Transverse colon (tissue), 4 donors: ENCODE data around the gene GSK3B. TPM values are rescaled to one million over a fixed set of nuclear protein-coding genes. Genes with fewer than 3 reads are reported as not detected.
"Not testable (repeated sequence)": the region's sequence is repeated elsewhere in the genome, so short reads cannot be mapped to it uniquely, and the experiment has no call there.

Experiments
- DNase-seq: peaks from one replicate; pipeline ENCODE4 v3.0.0-alpha.2; 2019
- H3K27ac ChIP-seq, 4 donors: fragments of 200-600 bp; sonication (generic); 2 replicates each; pipeline ENCODE4 v1.5.1; 2016 to 2018; ENCODE audit warnings: inconsistent platforms in 4 of 4
- H3K27me3 ChIP-seq: fragments of 200-600 bp; sonication (generic); 2 replicates; pipeline ENCODE4 v1.5.1; 2017; ENCODE audit warnings: inconsistent platforms
- H3K36me3 ChIP-seq, 4 donors: fragments of 200-600 bp; sonication (generic); 2 replicates each; pipeline ENCODE4 v1.5.1; 2017 to 2019; ENCODE audit warnings: inconsistent platforms in 4 of 4
- H3K4me1 ChIP-seq, 4 donors: fragments of 200-600 bp; sonication (generic); 2 replicates each; pipeline ENCODE4 v1.5.1; 2017 to 2020; ENCODE audit warnings: inconsistent platforms in 4 of 4
- H3K4me3 ChIP-seq, 4 donors: fragments of 200-600 bp; sonication (generic); 1 replicate in 1 of 4; 2 replicates in 3 of 4; pipeline versions ENCODE4 v1.5.1 to v1.6.1; 2017 to 2019; ENCODE audit warnings: inconsistent platforms in 4 of 4
- H3K9me3 ChIP-seq, 2 donors: fragments of 200-600 bp; sonication (generic); 2 replicates each; pipeline ENCODE4 v1.5.1; 2017 to 2019; ENCODE audit warnings: inconsistent platforms in 2 of 2
- EP300 ChIP-seq: sonication (generic); formaldehyde crosslinking; IDR thresholded peaks from one replicate; pipeline ENCODE4 v1.6.1; 2017; ENCODE audit warnings: antibody characterized with exemption, low read depth
- POLR2A ChIP-seq: fragments of 450-650 bp; IDR thresholded peaks from one replicate; pipeline ENCODE4 v1.6.1; 2016; ENCODE audit warnings: antibody characterized with exemption, mild to moderate bottlenecking, moderate library complexity
- POLR2AphosphoS5 ChIP-seq, 3 donors: sonication (generic); formaldehyde crosslinking; IDR thresholded peaks; one replicate each; pipeline ENCODE4 v1.6.1; 2016; ENCODE audit warnings: antibody characterized with exemption in 3 of 3
- WGBS, 2 donors: methylation state at CpG; one replicate each; pipeline ENCODE4 v1.1.5; 2018; ENCODE audit warnings: low coverage in 1 of 2; 5-methylcytosine and 5-hydroxymethylcytosine counted together
- in situ Hi-C, 4 donors: fragments of 200-750 bp; cut with MboI; loops; one replicate each; pipeline versions ENCODE4 v1.15.0 to v1.15.1; 2017; ENCODE audit warnings: low sequenced_read_pairs in 3 of 4, low pct_ligation_motif_present in 1 of 4, low pct_unique_long_range_greater_than_20kb in 1 of 4
- intact Hi-C: fragments of 100-400 bp; cut with DNase I; formaldehyde crosslinking; loops from one replicate; pipeline ENCODE4 v1.15.1; 2023; ENCODE audit warnings: low total_unique reads
- total RNA-seq, 4 donors: library from RNA; depleted of rRNA; stranded (reverse); fragments of >200 nt; gene quantifications; one replicate each; pipeline ENCODE4 v1.1.0, GENCODE V29; 2016
- TF ChIP-seq, protein P1 (sequence below), 5 experiments: fragments of 200-600 bp in 3 of 5; fragments of 450-650 bp in 2 of 5; sonication (generic) in 3 of 5; IDR thresholded peaks; 1 replicate in 2 of 5; 2 replicates in 3 of 5; pipeline ENCODE4 v1.5.1; 2016 to 2017; ENCODE audit warnings: antibody characterized with exemption in 5 of 5, inconsistent platforms in 3 of 5, mild to moderate bottlenecking in 2 of 5, moderate library complexity in 1 of 5

Gene GSK3B
- total RNA-seq, 4 donors from 2014 or later = 14.7 to 35.9 (median 24.2) TPM

DNA sequence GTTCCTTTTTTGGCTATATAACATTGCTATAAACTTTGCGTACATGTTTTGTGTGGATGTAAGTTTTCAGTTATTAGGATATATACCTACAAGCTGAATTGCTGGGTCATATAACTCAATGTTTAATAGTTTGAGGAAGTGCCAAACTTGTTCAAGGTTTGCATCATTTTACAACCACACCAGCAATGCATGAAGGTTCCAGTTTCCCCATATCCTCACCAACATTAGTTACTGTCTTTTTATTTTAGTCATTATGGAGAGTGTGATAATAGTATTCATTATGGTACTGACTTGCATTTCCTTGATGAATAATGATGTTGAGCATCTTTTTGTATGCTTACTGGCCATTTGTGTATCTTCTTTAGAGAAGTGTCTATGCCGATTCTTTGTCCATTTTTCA lies 200.1 kb downstream of the GSK3B start:
- no peaks in the 10 kb centered on the region for H3K9me3 ChIP-seq
- peaks cover 0 to 10% (median 0%) of the 10 kb centered on the region in 4 donors for H3K4me1 ChIP-seq
- WGBS, 2 donors = 87 to 89% methylated on average over 2 of the region's 2 CpGs
- no peak for DNase-seq
- intact Hi-C loops = no loop called here
- H3K4me3 ChIP-seq = no peak overlapping the region
- in situ Hi-C loops = loop anchor here (10.0 to 25.0 kb wide), 3 partner anchors 291 to 668 kb away; no protein-coding TSS in a partner anchor
- no peaks in the 10 kb centered on the region for H3K27me3 ChIP-seq
- H3K36me3 ChIP-seq = peaks cover 0 to 7% (median 1%) of the 10 kb centered on the region in 4 donors
- TF ChIP-seq, protein P1, sequence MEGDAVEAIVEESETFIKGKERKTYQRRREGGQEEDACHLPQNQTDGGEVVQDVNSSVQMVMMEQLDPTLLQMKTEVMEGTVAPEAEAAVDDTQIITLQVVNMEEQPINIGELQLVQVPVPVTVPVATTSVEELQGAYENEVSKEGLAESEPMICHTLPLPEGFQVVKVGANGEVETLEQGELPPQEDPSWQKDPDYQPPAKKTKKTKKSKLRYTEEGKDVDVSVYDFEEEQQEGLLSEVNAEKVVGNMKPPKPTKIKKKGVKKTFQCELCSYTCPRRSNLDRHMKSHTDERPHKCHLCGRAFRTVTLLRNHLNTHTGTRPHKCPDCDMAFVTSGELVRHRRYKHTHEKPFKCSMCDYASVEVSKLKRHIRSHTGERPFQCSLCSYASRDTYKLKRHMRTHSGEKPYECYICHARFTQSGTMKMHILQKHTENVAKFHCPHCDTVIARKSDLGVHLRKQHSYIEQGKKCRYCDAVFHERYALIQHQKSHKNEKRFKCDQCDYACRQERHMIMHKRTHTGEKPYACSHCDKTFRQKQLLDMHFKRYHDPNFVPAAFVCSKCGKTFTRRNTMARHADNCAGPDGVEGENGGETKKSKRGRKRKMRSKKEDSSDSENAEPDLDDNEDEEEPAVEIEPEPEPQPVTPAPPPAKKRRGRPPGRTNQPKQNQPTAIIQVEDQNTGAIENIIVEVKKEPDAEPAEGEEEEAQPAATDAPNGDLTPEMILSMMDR (IDR thresholded peaks at IDR 0.05) = no peak
- TF ChIP-seq EP300 (no peak), POLR2AphosphoS5 (IDR thresholded peaks at IDR 0.05) (no peak), POLR2A (no peak)
- no peak overlapping the region for H3K27ac ChIP-seq

DNA sequence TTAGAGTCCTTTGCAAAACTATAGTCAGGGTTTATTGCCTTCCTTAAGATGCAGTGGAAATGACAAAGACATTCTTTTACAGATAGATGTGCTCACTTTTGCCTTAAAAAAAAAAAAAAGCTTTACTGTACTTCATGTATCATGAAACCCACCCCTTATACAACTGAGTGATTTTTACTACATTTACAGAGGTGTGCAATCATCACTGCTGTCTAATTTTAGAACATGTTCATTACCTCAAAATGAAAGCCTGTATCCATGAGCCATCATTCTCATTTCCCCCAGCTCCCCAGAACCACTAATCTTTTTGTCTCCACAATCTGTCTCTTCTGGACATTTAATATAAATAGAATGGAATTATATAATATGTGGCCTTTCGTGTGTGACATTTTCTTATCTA lies 200.5 kb downstream of the GSK3B start:
- in situ Hi-C loops (loop anchor here (10.0 to 25.0 kb wide), 3 partner anchors 291 to 669 kb away; no protein-coding TSS in a partner anchor), intact Hi-C loops (no loop called here)
- no peak overlapping the region for H3K4me3 ChIP-seq
- DNase-seq = no peak
- no peak overlapping the region for H3K27ac ChIP-seq
- H3K27me3 ChIP-seq = no peaks in the 10 kb centered on the region
- peaks cover 0 to 10% (median 0%) of the 10 kb centered on the region in 4 donors for H3K4me1 ChIP-seq
- TF ChIP-seq, protein P1 (IDR thresholded peaks at IDR 0.05) = no peak
- TF ChIP-seq EP300 (no peak), POLR2A (no peak), POLR2AphosphoS5 (IDR thresholded peaks at IDR 0.05) (no peak)
- no peaks in the 10 kb centered on the region for H3K9me3 ChIP-seq
- WGBS, 2 donors = 54 to 73% methylated on average over 1 of the region's 1 CpG
- peaks cover 0 to 7% (median 1%) of the 10 kb centered on the region in 4 donors for H3K36me3 ChIP-seq

DNA sequence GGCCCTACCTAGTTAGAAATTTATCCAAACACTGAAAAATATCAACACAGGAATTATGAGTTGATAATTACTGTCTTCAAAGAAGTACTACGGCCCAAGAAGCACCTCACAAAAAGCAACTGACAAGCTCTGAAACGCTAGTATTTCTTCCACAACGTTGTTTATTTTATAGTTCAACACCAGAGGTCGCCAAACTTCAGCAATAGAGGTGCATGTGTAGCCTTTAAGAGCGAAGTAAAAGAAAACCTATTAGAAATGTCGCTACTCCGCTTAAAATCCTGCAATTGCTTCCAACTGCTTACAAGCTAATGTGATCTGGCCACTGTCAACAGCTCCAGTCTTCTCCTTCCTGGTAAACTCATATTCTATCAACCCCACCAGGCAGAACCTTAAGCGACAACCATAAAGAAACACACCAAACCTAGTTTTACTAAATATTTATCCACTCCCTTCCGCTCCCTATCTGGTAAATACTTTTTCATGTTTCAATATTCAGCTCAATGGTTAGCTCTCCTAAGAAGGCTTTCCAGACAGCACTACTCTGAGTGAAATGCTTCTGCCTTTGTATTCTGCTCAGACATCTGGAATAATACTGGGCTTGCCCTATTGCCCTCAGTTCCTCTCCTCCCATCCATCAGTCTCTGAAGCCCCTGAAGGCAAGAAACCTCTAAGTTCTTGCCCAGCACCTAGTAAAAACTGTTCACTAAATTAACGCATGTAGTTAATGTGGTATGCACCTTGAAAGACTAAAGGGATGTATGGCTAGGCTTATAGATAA lies 202.1 kb downstream of the GSK3B start:
- Histone ChIP-seq H3K27me3 (no peaks in the 10 kb centered on the region), H3K4me1 (peaks cover 0 to 10% (median 0%) of the 10 kb centered on the region in 4 donors), H3K27ac (peak overlapping the region in 3 of 4 donors; percentile 18 to 31 (median 23)), H3K4me3 (no peak overlapping the region), H3K36me3 (peaks cover 0 to 13% (median 1%) of the 10 kb centered on the region in 4 donors), H3K9me3 (no peaks in the 10 kb centered on the region)
- DNase-seq = peak; percentile 15
- in situ Hi-C loops (loop anchor here (10.0 to 25.0 kb wide), 3 partner anchors 293 to 670 kb away; no protein-coding TSS in a partner anchor), intact Hi-C loops (no loop called here)
- TF ChIP-seq POLR2AphosphoS5 (IDR thresholded peaks at IDR 0.05) (peak in 1 of 3 donors; percentile 12), EP300 (no peak), POLR2A (no peak)
- TF ChIP-seq, protein P1 (IDR thresholded peaks at IDR 0.05) = peak; percentile 59 to 67 (median 64)
- WGBS, 2 donors = 24 to 34% methylated on average over 8 to 10 of the region's 10 CpGs

DNA sequence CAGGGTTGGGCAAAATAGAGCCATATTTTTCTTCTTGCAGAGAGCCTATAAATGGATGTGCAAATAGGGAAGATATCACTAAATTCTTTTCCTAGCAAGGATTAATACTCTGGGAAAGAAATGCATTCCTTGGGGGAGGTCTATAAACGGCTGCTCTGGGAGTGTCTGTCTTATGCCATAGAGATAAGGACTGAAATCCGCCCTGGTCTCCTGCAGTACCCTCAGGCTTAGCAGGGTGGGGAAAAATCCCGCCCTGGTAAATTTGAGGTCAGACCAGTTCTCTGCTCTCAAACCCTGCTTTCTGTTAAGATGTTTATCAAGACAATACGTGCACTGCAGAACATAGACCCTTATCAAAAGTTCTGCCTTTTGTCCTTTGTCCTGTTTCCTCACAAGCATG lies 205.6 kb downstream of the GSK3B start:
- H3K9me3 ChIP-seq, intact Hi-C loops, DNase-seq, H3K27me3 ChIP-seq, H3K27ac ChIP-seq, H3K4me3 ChIP-seq, H3K4me1 ChIP-seq: not testable (repeated sequence)
- 97 to 100% methylated on average over 3 to 4 of the region's 4 CpGs for WGBS, 2 donors
- in situ Hi-C loops = loop anchor here (25.0 kb wide), 2 partner anchors 299 to 674 kb away; no protein-coding TSS in a partner anchor
- H3K36me3 ChIP-seq = peaks cover 0 to 13% (median 2%) of the 10 kb centered on the region in 4 donors
